ENCODE results near the gene ZNF70. TPM values are rescaled to one million over a fixed set of nuclear protein-coding genes. Genes with fewer than 3 reads are reported as not detected.

The ZNF70 gene
- total RNA-seq, 2 donors from 2014 or later: 3.2 to 5.0 TPM

DNA sequence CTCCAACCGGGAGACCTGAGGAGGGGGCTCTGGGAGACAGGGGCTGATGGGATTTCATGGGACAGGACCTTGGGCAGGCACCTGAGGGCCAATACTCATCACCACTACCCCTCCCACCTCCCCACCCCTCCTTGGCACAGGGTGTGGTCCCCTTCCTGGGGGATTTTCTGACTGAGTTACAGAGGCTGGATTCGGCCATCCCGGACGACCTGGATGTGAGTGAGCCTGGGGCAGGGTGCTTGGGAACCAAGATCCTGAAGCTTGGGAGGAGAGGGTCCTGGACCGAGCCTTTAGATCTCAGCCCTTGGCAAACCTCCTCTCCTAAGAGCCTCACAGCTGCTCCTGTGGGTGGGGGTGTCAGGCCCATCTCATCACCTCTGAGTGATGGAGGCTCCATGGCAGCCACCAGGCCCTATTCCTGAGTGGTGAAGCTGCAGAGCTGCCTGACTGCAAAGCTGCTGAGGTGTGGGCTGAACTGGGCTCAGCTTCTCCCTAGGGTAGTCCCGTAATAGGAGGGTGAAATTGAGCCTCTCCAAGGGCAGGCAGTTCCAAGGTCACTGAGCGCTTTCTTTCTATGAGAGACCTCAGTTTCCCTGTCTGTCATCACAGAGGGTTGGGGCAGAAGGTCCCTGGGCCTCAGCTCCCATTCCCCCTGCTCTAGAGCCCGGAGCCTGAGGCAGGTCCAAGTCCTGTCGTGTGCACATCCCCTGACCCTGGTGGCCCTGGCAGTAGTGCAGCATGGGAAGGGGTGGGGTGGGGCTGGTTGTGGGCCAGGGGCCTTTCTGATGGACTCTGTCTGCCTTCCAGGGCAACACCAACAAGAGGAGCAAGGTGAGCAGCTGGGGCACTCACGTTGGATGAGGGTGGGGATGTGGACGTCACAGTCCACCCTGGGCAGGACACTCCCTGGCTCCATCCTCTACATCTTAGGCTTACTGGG lies 53.6 kb downstream of the ZNF70 start:
- no peak for DNase-seq (ENCODE audit: low spot score)
- Histone ChIP-seq H3K27ac (no peak overlapping the region), H3K4me1 (no peaks in the 10 kb centered on the region), H3K9me3 (no peaks in the 10 kb centered on the region), H3K4me3 (no peak overlapping the region), H3K27me3 (no peaks in the 10 kb centered on the region), H3K36me3 (peaks cover 27% of the 10 kb centered on the region)
- TF ChIP-seq, protein P1, sequence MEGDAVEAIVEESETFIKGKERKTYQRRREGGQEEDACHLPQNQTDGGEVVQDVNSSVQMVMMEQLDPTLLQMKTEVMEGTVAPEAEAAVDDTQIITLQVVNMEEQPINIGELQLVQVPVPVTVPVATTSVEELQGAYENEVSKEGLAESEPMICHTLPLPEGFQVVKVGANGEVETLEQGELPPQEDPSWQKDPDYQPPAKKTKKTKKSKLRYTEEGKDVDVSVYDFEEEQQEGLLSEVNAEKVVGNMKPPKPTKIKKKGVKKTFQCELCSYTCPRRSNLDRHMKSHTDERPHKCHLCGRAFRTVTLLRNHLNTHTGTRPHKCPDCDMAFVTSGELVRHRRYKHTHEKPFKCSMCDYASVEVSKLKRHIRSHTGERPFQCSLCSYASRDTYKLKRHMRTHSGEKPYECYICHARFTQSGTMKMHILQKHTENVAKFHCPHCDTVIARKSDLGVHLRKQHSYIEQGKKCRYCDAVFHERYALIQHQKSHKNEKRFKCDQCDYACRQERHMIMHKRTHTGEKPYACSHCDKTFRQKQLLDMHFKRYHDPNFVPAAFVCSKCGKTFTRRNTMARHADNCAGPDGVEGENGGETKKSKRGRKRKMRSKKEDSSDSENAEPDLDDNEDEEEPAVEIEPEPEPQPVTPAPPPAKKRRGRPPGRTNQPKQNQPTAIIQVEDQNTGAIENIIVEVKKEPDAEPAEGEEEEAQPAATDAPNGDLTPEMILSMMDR (IDR thresholded peaks at IDR 0.05): no peak

DNA sequence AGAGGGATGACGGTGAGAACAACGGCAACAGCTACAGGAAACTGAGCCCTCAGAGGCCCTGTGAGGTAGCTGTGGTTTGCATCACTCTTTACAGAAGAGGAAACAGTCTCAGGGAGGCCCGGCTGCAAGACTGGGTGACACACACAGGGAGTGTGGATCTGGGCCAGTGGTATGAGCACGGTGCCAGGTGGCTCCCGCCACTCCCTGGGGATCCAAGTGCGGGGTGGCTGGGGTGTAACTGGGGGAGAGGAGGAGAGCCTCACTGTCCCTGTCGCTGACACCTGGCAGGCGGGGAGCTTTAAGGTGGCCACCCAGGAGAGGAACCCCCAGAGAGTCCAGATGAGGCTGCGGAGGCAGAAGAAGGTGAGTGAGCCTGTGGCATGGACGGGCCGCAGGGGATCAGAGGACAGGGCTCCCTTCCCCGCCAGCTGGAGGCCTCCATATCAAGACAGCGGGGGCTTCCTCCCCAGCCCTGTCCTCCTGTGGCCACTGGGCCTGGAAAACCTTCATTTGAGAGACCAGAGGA lies 54.5 kb downstream of the ZNF70 start:
- Histone ChIP-seq H3K27me3 (no peaks in the 10 kb centered on the region), H3K9me3 (no peaks in the 10 kb centered on the region), H3K27ac (no peak overlapping the region), H3K4me1 (no peaks in the 10 kb centered on the region), H3K36me3 (peaks cover 21% of the 10 kb centered on the region), H3K4me3 (no peak overlapping the region)
- TF ChIP-seq, protein P1 (IDR thresholded peaks at IDR 0.05): no peak
- DNase-seq (ENCODE audit: low spot score): no peak

DNA sequence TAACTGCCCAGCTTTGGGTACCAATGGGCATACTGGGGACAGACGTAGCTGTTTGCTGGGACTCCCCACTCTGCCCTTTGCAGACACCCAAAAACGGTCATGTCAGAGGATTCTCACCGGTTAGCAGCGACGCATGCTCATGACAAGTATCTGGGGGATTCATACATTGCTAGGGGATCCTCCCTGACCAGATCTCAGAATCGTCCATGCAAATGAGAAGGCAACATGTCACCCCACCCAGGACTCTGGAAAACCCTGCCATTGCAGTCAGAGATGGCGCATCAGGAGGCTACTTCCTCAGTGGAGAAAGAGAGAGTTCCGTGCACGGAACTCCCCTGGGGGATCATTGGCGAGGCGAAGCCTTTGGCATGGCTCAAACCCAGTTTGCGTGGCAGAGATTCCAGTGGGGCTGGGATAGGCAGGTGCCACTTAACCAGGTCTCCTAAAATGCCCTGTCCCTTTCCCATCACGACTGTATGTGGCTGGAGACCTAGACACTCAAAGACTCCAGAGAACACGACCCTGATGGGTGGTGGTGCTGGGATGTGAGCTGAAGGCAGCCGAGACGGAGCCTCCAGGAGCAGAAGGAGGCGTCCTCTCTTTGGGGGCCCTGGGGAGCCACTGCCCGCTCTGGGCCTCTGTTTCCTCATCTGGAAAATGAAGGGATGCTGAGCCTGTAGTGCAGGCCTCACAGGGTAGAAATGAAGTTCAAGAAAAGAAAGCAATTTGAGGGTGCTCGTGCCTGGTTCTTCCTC lies 55.2 kb downstream of the ZNF70 start:
- Histone ChIP-seq H3K27me3 (no peaks in the 10 kb centered on the region), H3K36me3 (peaks cover 20% of the 10 kb centered on the region), H3K9me3 (no peaks in the 10 kb centered on the region), H3K4me3 (no peak overlapping the region), H3K4me1 (no peaks in the 10 kb centered on the region), H3K27ac (no peak overlapping the region)
- DNase-seq (ENCODE audit: low spot score): no peak
- TF ChIP-seq, protein P1 (IDR thresholded peaks at IDR 0.05): no peak

DNA sequence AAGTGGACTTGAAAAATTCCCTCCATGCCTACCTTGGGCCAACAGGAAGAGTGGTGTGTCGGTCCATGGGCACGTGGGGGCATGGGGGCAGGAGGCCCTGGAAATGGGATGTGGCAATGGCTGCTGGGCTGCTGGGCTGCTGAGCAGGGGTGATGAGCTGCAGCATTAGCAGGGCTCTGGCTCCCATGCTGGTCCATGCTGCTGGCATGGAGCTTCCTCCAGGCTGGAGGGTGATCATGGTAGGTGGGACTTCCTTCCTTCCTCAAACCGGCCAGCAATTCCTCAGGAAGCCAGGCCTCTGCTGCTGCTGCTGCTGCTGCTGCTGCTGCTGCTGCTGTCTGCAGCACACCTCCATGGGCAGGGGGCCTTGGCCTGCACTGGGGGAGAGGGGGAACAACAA lies 55.8 kb downstream of the ZNF70 start:
- no peaks in the 10 kb centered on the region for H3K9me3 ChIP-seq
- no peaks in the 10 kb centered on the region for H3K4me1 ChIP-seq
- no peak overlapping the region for H3K4me3 ChIP-seq
- no peaks in the 10 kb centered on the region for H3K27me3 ChIP-seq
- no peak overlapping the region for H3K27ac ChIP-seq
- TF ChIP-seq, protein P1 (IDR thresholded peaks at IDR 0.05): no peak
- DNase-seq (ENCODE audit: low spot score): no peak
- peaks cover 20% of the 10 kb centered on the region for H3K36me3 ChIP-seq

DNA sequence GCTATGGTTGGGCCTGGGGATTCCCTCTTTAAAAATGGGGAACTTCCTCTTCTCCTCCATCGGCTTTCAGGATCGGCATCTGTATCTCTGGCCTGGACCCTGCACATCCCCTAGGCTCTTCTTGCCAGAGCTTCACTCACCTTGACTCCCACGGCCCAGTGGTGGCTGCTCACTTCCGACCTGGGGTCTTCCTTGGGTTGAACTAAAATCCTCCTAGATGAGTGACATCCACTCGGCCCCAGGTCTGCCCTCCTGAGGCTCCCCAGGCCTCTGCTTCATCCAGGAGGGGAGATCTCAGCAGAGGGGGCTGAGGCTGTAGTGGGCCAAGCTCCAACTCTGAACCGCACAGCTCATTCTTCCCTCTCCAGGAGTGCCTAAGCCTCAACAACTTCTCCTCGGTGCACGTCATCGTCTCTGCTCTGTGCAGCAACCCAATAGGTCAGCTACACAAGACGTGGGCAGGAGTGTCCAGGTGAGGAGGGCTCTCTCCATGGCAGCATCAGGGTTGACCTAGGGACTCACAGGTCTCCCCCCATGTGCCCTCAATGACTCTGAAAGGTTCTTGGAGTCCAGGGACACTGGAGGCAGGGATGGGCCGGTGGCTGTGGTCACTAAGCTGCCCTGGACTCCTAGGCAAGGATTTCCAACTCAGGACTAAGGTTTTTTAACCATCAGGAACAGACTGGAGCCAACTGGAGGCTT lies 56.8 kb downstream of the ZNF70 start:
- H3K4me1 ChIP-seq: no peaks in the 10 kb centered on the region
- no peak overlapping the region for H3K4me3 ChIP-seq
- no peak for DNase-seq (ENCODE audit: low spot score)
- no peak overlapping the region for H3K27ac ChIP-seq
- TF ChIP-seq, protein P1 (IDR thresholded peaks at IDR 0.05): no peak
- peaks cover 20% of the 10 kb centered on the region for H3K36me3 ChIP-seq
- no peaks in the 10 kb centered on the region for H3K9me3 ChIP-seq
- no peaks in the 10 kb centered on the region for H3K27me3 ChIP-seq
